Measurements from ENCODE around the gene MYO10.

DNA sequence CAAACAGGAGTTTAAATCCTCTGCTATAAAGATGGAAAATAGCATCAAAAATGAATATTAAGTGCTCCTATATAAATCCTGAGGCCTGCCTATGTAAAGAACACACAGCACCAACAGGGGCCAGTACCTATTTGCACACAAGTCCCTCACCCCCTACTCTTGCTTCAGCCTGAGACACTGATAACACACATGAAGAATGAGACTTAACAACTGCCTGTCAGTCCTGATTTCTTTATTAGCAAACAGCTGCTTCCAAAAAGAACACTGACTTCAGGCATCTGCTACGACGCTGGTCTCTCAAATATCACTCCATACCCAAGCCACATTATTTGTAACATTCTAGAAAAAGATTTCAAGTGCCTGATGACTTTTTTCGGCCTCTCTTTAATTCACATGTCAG lies 55.5 kb downstream of the MYO10 start:
- TF ChIP-seq, protein P1, sequence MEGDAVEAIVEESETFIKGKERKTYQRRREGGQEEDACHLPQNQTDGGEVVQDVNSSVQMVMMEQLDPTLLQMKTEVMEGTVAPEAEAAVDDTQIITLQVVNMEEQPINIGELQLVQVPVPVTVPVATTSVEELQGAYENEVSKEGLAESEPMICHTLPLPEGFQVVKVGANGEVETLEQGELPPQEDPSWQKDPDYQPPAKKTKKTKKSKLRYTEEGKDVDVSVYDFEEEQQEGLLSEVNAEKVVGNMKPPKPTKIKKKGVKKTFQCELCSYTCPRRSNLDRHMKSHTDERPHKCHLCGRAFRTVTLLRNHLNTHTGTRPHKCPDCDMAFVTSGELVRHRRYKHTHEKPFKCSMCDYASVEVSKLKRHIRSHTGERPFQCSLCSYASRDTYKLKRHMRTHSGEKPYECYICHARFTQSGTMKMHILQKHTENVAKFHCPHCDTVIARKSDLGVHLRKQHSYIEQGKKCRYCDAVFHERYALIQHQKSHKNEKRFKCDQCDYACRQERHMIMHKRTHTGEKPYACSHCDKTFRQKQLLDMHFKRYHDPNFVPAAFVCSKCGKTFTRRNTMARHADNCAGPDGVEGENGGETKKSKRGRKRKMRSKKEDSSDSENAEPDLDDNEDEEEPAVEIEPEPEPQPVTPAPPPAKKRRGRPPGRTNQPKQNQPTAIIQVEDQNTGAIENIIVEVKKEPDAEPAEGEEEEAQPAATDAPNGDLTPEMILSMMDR (IDR thresholded peaks at IDR 0.05): no peak
- no peak for TF ChIP-seq POLR2A (IDR thresholded peaks at IDR 0.05)

All from Peyer's patch (tissue), 4 donors.